HG02884 (cell line): ENCODE results near the gene ATP13A5.

Experiments
- ATAC-seq: cut with Tn5 transposase; IDR thresholded peaks from one replicate; pipeline ENCODE4 v1.9.1; 2021; ENCODE audit warnings: mild to moderate bottlenecking, moderate library complexity; ENCODE audit not compliant: unreplicated experiment

Gene ATP13A5

GRCh38 chr3:193378706-193379105 is at the start of gene ATP13A5:
ATP13A5 (minus strand) TSS chr3:193378753; CDS start chr3:193378725, 28 bp downstream.
- no peak for ATAC-seq

GRCh38 chr3:193418576-193419373 is 40.2 kb upstream of the ATP13A5 start:
- ATAC-seq, result no peak

GRCh38 chr3:193416629-193417028 is 38.1 kb upstream of the ATP13A5 start:
- no peak for ATAC-seq

GRCh38 chr3:193407688-193408087 is 29.1 kb upstream of the ATP13A5 start:
- ATAC-seq, result no peak

GRCh38 chr3:193407112-193407511 is 28.6 kb upstream of the ATP13A5 start:
- no peak for ATAC-seq

- ATAC-seq, result no peak
Measured at GRCh38 chr3:193403307-193403706, 24.8 kb upstream of the ATP13A5 start.

- no peak for ATAC-seq
Measured at GRCh38 chr3:193400304-193400703, 21.8 kb upstream of the ATP13A5 start.

- ATAC-seq, result no peak
Measured at GRCh38 chr3:193396451-193397244, 18.1 kb upstream of the ATP13A5 start.

- ATAC-seq, result no peak
Measured at GRCh38 chr3:193391902-193392301, 13.3 kb upstream of the ATP13A5 start.

- no peak for ATAC-seq
Measured at GRCh38 chr3:193389335-193389734, 10.8 kb upstream of the ATP13A5 start.

- ATAC-seq, result no peak
Measured at GRCh38 chr3:193388361-193388760, 9.8 kb upstream of the ATP13A5 start.

GRCh38 chr3:193387596-193387995 is 9.0 kb upstream of the ATP13A5 start:
- no peak for ATAC-seq

- no peak for ATAC-seq
Measured at GRCh38 chr3:193377591-193377990, 962 bp downstream of the ATP13A5 start.

GRCh38 chr3:193375614-193376013 is 2.9 kb downstream of the ATP13A5 start:
- ATAC-seq, result no peak

GRCh38 chr3:193372783-193373182 is 5.8 kb downstream of the ATP13A5 start:
- ATAC-seq, result peak; percentile 52

- ATAC-seq, result no peak
Measured at GRCh38 chr3:193367868-193368267, 10.7 kb downstream of the ATP13A5 start.

GRCh38 chr3:193357291-193357690 is 21.3 kb downstream of the ATP13A5 start:
- ATAC-seq, result no peak

- no peak for ATAC-seq
Measured at GRCh38 chr3:193354423-193354822, 24.1 kb downstream of the ATP13A5 start.

GRCh38 chr3:193350744-193351143 is 27.8 kb downstream of the ATP13A5 start:
- no peak for ATAC-seq

- ATAC-seq, result no peak
Measured at GRCh38 chr3:193348686-193349085, 29.9 kb downstream of the ATP13A5 start.

- peak; percentile 80 for ATAC-seq
Measured at GRCh38 chr3:193347521-193348501, 30.7 kb downstream of the ATP13A5 start.
